HEK293T (cell line): ENCODE data around the gene CLK4.

ENCODE experiments used
- ARNT ChIP-seq: fragments of 450-650 bp; IDR thresholded peaks from 2 replicates; pipeline ENCODE4 v1.6.1; 2017; ENCODE audit warnings: mild to moderate bottlenecking
- FOXK2 ChIP-seq: fragments of 450-650 bp; IDR thresholded peaks from 2 replicates; pipeline ENCODE4 v1.6.1; 2016; ENCODE audit warnings: mild to moderate bottlenecking
- SP1 ChIP-seq: fragments of 450-650 bp; IDR thresholded peaks from 2 replicates; pipeline ENCODE4 v1.6.1; 2017
- TARDBP ChIP-seq: fragments of 450-650 bp; IDR thresholded peaks from 2 replicates; pipeline ENCODE4 v1.6.1; 2016

DNA sequence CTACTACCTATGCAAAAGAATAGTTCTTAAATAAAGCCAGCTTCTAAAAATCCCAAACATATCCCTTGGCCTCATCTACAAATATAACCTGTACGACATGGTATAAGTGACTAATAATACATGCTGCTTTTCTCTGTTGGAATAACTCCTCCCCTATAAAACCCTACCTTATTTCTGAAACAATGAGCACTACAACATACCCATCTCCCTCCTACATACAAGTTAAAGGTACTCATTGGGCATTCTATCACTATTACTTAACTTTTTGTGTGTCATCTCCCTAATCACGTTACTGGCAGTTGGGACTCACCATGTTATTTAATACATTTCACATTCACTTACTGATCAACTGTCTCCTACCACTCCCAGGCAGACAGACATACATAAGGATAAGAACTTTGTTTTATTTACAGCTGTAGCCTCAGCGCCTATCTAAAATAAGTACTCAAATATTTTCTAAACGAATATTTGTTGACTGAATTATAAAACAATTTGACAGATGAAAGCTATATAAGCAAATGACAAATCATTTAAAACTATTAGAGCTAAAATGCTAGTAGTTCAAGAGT lies 4.1 kb downstream of the CLK4 start:
- TF ChIP-seq ARNT (no peak), SP1 (no peak), TARDBP (no peak), FOXK2 (no peak)
